ENCODE data around the gene STYX. TPM values are rescaled to one million over a fixed set of nuclear protein-coding genes. Genes with fewer than 3 reads are reported as not detected.

Gene STYX
- total RNA-seq, 4 donors from 2014 or later, result 6.0 to 14.4 (median 9.1) TPM

- Histone ChIP-seq H3K4me1 (peaks cover 6 to 45% (median 13%) of the 10 kb centered on the region in 4 donors), H3K4me3 (no peak overlapping the region), H3K9me3 (no peaks in the 10 kb centered on the region), H3K27me3 (no peaks in the 10 kb centered on the region), H3K27ac (no peak overlapping the region), H3K36me3 (no peaks in the 10 kb centered on the region)
- 79 to 87% methylated on average over 5 to 7 of the region's 7 CpGs for WGBS, 2 donors (ENCODE audit: low coverage in 1 of 2)
- DNase-seq, result no peak
- intact Hi-C loops (cut with DNase I; ENCODE audit: low total_unique reads) (no loop called here), in situ Hi-C loops (cut with MboI; ENCODE audit: low pct_ligation_motif_present in 1 of 4, low pct_unique_long_range_greater_than_20kb in 1 of 4, low sequenced_read_pairs in 3 of 4) (no loop called here)
- TF ChIP-seq POLR2AphosphoS5 (IDR thresholded peaks at IDR 0.05) (no peak), POLR2A (IDR thresholded peaks at IDR 0.05) (no peak), EP300 (IDR thresholded peaks at IDR 0.05; ENCODE audit: low read depth) (no peak), CTCF (IDR thresholded peaks at IDR 0.05) (no peak)
Measured at GRCh38 chr14:52690983-52691760, 38.8 kb upstream of the STYX start.

GRCh38 chr14:52692248-52692962 lies 37.6 kb upstream of the STYX start:
- 65 to 74% methylated on average over 5 of the region's 5 CpGs for WGBS, 2 donors (ENCODE audit: low coverage in 1 of 2)
- Histone ChIP-seq H3K27ac (no peak overlapping the region), H3K27me3 (no peaks in the 10 kb centered on the region), H3K36me3 (no peaks in the 10 kb centered on the region), H3K4me3 (no peak overlapping the region), H3K4me1 (peaks cover 6 to 49% (median 13%) of the 10 kb centered on the region in 4 donors), H3K9me3 (no peaks in the 10 kb centered on the region)
- TF ChIP-seq EP300 (IDR thresholded peaks at IDR 0.05; ENCODE audit: low read depth), result no peak
- no peak for TF ChIP-seq CTCF (IDR thresholded peaks at IDR 0.05)
- TF ChIP-seq POLR2A (IDR thresholded peaks at IDR 0.05), result no peak
- no peak for TF ChIP-seq POLR2AphosphoS5 (IDR thresholded peaks at IDR 0.05)
- DNase-seq, result no peak
- intact Hi-C loops (cut with DNase I; ENCODE audit: low total_unique reads) (no loop called here), in situ Hi-C loops (cut with MboI; ENCODE audit: low pct_ligation_motif_present in 1 of 4, low pct_unique_long_range_greater_than_20kb in 1 of 4, low sequenced_read_pairs in 3 of 4) (no loop called here)

GRCh38 chr14:52693036-52693435 lies 36.9 kb upstream of the STYX start:
- H3K36me3 ChIP-seq, result no peaks in the 10 kb centered on the region
- intact Hi-C loops (cut with DNase I; ENCODE audit: low total_unique reads) (no loop called here), in situ Hi-C loops (cut with MboI; ENCODE audit: low pct_ligation_motif_present in 1 of 4, low pct_unique_long_range_greater_than_20kb in 1 of 4, low sequenced_read_pairs in 3 of 4) (no loop called here)
- no peak for TF ChIP-seq POLR2A (IDR thresholded peaks at IDR 0.05)
- TF ChIP-seq CTCF (IDR thresholded peaks at IDR 0.05), result no peak
- no peak for TF ChIP-seq EP300 (IDR thresholded peaks at IDR 0.05; ENCODE audit: low read depth)
- TF ChIP-seq POLR2AphosphoS5 (IDR thresholded peaks at IDR 0.05), result no peak
- H3K27ac ChIP-seq, result no peak overlapping the region
- no peaks in the 10 kb centered on the region for H3K9me3 ChIP-seq
- 73 to 100% methylated on average over 1 to 3 of the region's 3 CpGs for WGBS, 2 donors (ENCODE audit: low coverage in 1 of 2)
- DNase-seq, result no peak
- no peaks in the 10 kb centered on the region for H3K27me3 ChIP-seq
- peaks cover 6 to 49% (median 13%) of the 10 kb centered on the region in 4 donors for H3K4me1 ChIP-seq
- no peak overlapping the region for H3K4me3 ChIP-seq

- intact Hi-C loops (cut with DNase I; ENCODE audit: low total_unique reads) (no loop called here), in situ Hi-C loops (cut with MboI; ENCODE audit: low pct_ligation_motif_present in 1 of 4, low pct_unique_long_range_greater_than_20kb in 1 of 4, low sequenced_read_pairs in 3 of 4) (no loop called here)
- TF ChIP-seq CTCF (IDR thresholded peaks at IDR 0.05) (no peak), EP300 (IDR thresholded peaks at IDR 0.05; ENCODE audit: low read depth) (no peak), POLR2AphosphoS5 (IDR thresholded peaks at IDR 0.05) (no peak), POLR2A (IDR thresholded peaks at IDR 0.05) (no peak)
- Histone ChIP-seq H3K4me3 (no peak overlapping the region), H3K27ac (no peak overlapping the region), H3K4me1 (peaks cover 6 to 49% (median 13%) of the 10 kb centered on the region in 4 donors), H3K27me3 (no peaks in the 10 kb centered on the region), H3K36me3 (no peaks in the 10 kb centered on the region), H3K9me3 (no peaks in the 10 kb centered on the region)
- WGBS, 2 donors (ENCODE audit: low coverage in 1 of 2), result 88 to 95% methylated on average over 7 of the region's 7 CpGs
- DNase-seq, result no peak
Measured at GRCh38 chr14:52693532-52693931, 36.4 kb upstream of the STYX start.

Data from transverse colon (tissue), 4 donors.